Measurements from ENCODE around the gene TUT7.

The TUT7 gene

GRCh38 chr9:86253577-86253976 lies 100.6 kb downstream of the TUT7 start:
- no peak for DNase-seq (ENCODE audit: extremely low read depth, low read depth)
- TF ChIP-seq CTCF (IDR thresholded peaks at IDR 0.05; ENCODE audit: low read depth, low read length): no peak

- no peak for DNase-seq (ENCODE audit: extremely low read depth, low read depth)
- TF ChIP-seq CTCF (IDR thresholded peaks at IDR 0.05; ENCODE audit: low read depth, low read length): no peak
Measured at GRCh38 chr9:86252870-86253269, 101.3 kb downstream of the TUT7 start.

- DNase-seq (ENCODE audit: extremely low read depth, low read depth): no peak
- no peak for TF ChIP-seq CTCF (IDR thresholded peaks at IDR 0.05; ENCODE audit: low read depth, low read length)
Measured at GRCh38 chr9:86250123-86250522, 104.1 kb downstream of the TUT7 start.

GRCh38 chr9:86248746-86249145 lies 105.5 kb downstream of the TUT7 start:
- TF ChIP-seq CTCF (IDR thresholded peaks at IDR 0.05; ENCODE audit: low read depth, low read length): no peak
- no peak for DNase-seq (ENCODE audit: extremely low read depth, low read depth)

- DNase-seq (ENCODE audit: extremely low read depth, low read depth): no peak
- TF ChIP-seq CTCF (IDR thresholded peaks at IDR 0.05; ENCODE audit: low read depth, low read length): no peak
Measured at GRCh38 chr9:86246752-86247161, 107.5 kb downstream of the TUT7 start.

GRCh38 chr9:86242071-86242470 lies 112.1 kb downstream of the TUT7 start:
- no peak for DNase-seq (ENCODE audit: extremely low read depth, low read depth)
- no peak for TF ChIP-seq CTCF (IDR thresholded peaks at IDR 0.05; ENCODE audit: low read depth, low read length)

- no peak for DNase-seq (ENCODE audit: extremely low read depth, low read depth)
- no peak for TF ChIP-seq CTCF (IDR thresholded peaks at IDR 0.05; ENCODE audit: low read depth, low read length)
Measured at GRCh38 chr9:86241216-86241615, 113.0 kb downstream of the TUT7 start.

Measured in AG09319 (cell line).